AG09309 (cell line): ENCODE data around the gene GLB1L3.

Source experiments
- DNase-seq: peaks from one replicate; pipeline ENCODE4 v3.0.0-alpha.2; 2010; ENCODE audit warnings: low read depth
- H3K4me3 ChIP-seq: 2 replicates; pipeline ENCODE4 v1.5.1; 2011; ENCODE audit warnings: mild to moderate bottlenecking, low read depth, low read length, moderate library complexity; ENCODE audit not compliant: control insufficient read depth
- TF ChIP-seq, protein P1 (sequence below): IDR thresholded peaks from 2 replicates; pipeline ENCODE4 v1.5.1; 2011; ENCODE audit warnings: mild to moderate bottlenecking, low read depth, low read length, inconsistent platforms; ENCODE audit not compliant: insufficient read depth, control insufficient read depth; ENCODE audit errors: missing control alignments

GLB1L3 gene

DNA sequence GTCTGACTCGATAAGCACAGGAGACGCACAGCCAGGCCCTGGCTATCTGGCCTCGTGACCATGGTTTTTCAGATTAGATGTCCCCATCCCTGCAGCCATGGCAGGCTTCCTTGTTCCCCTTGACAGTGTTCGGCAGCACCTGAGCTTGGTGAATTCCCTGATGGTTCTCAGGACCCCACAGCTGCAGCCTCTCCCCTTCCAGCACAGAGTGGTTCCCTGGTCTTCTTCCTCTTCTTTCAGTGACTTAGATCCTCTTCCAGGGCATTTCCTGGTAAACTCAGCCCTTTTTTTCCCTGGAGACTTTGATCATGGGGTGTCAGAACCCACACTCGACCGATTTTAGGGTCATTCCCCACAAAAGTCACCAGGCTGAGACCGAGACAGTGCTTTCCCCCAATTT lies 14.5 kb downstream of the GLB1L3 start:
- TF ChIP-seq, protein P1, sequence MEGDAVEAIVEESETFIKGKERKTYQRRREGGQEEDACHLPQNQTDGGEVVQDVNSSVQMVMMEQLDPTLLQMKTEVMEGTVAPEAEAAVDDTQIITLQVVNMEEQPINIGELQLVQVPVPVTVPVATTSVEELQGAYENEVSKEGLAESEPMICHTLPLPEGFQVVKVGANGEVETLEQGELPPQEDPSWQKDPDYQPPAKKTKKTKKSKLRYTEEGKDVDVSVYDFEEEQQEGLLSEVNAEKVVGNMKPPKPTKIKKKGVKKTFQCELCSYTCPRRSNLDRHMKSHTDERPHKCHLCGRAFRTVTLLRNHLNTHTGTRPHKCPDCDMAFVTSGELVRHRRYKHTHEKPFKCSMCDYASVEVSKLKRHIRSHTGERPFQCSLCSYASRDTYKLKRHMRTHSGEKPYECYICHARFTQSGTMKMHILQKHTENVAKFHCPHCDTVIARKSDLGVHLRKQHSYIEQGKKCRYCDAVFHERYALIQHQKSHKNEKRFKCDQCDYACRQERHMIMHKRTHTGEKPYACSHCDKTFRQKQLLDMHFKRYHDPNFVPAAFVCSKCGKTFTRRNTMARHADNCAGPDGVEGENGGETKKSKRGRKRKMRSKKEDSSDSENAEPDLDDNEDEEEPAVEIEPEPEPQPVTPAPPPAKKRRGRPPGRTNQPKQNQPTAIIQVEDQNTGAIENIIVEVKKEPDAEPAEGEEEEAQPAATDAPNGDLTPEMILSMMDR = no peak
- DNase-seq = no peak

DNA sequence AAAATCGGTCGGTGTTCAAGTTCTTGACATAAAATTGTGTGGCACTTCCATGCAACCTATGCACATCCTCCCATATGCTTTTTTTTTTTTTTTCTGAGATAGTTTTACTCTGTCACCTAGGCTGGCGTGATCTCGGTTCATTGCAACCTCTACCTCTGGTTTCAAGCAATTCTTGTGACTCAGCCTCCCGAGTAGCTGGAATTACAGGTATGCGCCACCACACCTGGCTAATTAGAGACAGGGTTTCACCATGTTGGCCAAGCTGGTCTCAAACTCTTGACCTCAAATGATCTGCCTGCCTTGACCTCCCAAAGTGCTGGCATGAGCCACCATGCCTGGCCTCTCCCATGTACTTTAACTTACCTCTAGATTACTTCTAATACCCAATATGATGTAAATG lies 15.0 kb downstream of the GLB1L3 start:
- TF ChIP-seq, protein P1 = no peak

More for the DNA sequence above, 14.5 kb downstream of the GLB1L3 start:
- no peak overlapping the region for H3K4me3 ChIP-seq

DNA sequence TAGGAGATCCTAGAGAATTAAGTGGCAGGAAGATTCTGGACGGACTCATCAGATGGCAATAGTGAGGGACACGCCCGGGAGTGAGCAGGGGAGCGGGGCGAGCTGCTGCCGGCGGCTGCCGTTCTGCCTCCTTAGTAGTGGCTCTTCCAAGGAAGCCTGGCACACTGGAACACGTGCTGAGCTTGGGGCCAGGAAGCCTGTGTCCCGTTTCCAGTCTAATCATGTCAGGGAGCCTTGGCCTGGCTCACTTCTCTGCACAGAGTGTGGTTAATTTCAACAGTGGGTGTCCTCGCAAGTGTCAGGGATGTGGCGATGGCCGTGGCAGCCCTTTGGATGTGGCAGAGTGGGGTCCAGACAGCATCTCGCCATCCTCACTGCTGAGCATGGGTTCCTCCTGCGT lies 16.5 kb downstream of the GLB1L3 start:
- TF ChIP-seq, protein P1 = no peak
- H3K4me3 ChIP-seq = no peak overlapping the region
- DNase-seq = no peak

More for the DNA sequence above, 15.0 kb downstream of the GLB1L3 start:
- no peak for DNase-seq
- H3K4me3 ChIP-seq = no peak overlapping the region

DNA sequence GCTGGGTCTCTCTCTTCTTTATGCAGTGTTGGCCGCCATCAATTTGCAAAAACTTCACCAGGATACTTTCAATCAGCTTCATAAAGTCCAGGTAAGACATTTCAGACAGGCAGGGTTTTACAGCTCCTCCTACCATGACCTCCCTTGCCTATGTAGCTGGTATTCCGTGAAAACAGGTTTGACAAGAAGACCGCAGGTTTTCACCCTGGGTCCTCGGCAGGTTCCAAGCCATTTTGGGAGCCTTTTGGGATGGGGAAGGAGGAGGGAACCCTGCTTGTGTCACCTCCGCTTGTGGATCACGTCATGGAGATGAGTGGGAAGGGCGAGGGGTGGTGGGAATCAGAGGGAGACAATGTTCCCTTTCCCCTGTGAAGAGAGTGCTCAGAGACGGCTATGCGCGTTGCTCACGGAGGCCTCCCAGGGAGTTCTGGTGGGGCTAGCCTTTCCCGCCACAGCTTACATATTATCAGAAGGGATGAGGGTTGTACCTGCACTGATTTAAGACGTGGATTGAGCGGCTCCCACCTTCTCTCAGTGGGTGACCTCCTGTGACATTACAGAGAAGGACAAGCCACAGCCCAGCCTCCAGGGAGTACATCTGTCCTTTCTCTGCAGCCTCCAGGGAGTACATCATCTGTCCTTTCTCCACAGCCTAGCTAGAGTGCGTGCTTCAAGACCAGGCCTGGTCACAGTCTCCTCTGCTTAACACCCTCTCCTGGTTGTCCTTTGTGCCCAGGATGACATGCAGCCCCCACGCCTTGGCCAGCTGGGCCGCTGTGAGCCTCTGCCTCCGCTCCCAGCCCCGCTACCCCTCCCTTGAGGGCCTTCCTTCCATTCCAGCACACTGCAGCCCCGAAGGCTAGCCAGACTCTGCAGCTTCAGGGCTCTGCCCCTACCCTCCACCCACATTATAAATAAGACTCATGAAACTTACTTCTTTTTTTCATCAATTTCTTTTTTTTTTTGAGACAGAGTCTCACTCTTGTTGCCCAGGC lies 17.2 kb downstream of the GLB1L3 start:
- no peak overlapping the region for H3K4me3 ChIP-seq
- no peak for DNase-seq
- TF ChIP-seq, protein P1 = no peak

DNA sequence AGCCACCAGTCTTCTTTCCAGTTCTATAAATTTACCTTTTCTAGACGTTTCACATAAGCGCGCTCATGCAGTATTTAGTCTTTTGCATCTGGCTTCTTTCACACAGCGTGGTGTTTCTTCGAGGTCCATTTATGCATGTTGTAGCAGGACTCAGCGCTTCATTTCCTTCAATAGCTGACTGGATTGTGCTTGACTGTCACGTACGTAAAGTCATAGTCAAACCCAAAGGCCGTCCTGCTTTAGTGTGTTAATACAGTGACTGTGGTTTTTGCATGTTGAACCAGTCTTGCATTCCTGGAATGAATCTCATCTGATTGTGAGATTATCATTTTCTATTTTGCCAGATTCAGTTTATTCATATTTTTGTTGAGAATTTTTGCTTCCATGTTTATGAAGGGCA lies 18.5 kb downstream of the GLB1L3 start:
- no peak overlapping the region for H3K4me3 ChIP-seq
- TF ChIP-seq, protein P1 = no peak
- DNase-seq = no peak

DNA sequence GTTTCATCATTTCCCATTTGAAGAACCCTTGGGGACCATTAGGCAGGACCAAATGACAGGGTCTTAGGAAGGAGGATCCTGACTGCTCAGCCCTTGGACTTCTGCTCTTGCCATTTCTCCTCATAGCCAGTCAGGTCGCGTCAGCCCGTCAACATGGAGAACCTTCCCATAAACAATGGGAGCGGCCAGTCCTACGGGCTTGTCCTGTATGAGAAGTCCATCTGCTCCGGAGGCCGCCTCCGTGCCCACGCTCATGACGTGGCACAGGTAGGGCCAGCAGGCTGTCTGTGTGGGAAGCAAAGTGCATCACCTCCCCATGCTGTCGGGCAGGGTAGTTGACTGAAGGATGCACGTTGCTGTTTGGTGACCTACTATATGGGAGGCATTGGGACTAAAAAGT lies 36.0 kb downstream of the GLB1L3 start:
- DNase-seq = no peak
- H3K4me3 ChIP-seq = no peak overlapping the region
- TF ChIP-seq, protein P1 = no peak
